Neural crest cell (in vitro differentiated cells): ENCODE results near the gene OR10AD1. TPM values are rescaled to one million over a fixed set of nuclear protein-coding genes. Genes with fewer than 3 reads are reported as not detected.

ENCODE experiments used
- DNase-seq: peaks from one replicate; pipeline ENCODE4 v3.0.0; 2021; ENCODE audit warnings: low read depth, mixed read lengths, low spot score
- H3K27ac Mint-ChIP-seq: one replicate; pipeline ENCODE4 v1.8.0; 2021; ENCODE audit warnings: mild to moderate bottlenecking, mixed read lengths; ENCODE audit not compliant: unreplicated experiment
- H3K27me3 Mint-ChIP-seq: 2 replicates; pipeline ENCODE4 v1.8.0; 2021; ENCODE audit warnings: low read depth, mild to moderate bottlenecking, mixed read lengths
- H3K36me3 Mint-ChIP-seq: 2 replicates; pipeline ENCODE4 v1.8.0; 2021; ENCODE audit warnings: low read depth, mild to moderate bottlenecking, mixed read lengths
- H3K4me1 Mint-ChIP-seq: 2 replicates; pipeline ENCODE4 v1.8.0; 2021; ENCODE audit warnings: mixed read lengths
- H3K4me3 Mint-ChIP-seq: one replicate; pipeline ENCODE4 v1.8.0; 2021; ENCODE audit warnings: mild to moderate bottlenecking, mixed read lengths
- H3K9me3 Mint-ChIP-seq: 2 replicates; pipeline ENCODE4 v1.8.0; 2021; ENCODE audit warnings: mixed read lengths
- total RNA-seq: library from RNA; stranded (reverse); gene quantifications from 2 replicates; pipeline ENCODE4 v1.2.1, GENCODE V29; 2021
- TF ChIP-seq, protein P1 (sequence below): fragments of 200-600 bp; sonication (generic); conservative IDR thresholded peaks from 2 replicates; pipeline ENCODE4 v1.5.0; 2021; ENCODE audit warnings: antibody characterized with exemption, mild to moderate bottlenecking

The OR10AD1 gene
- total RNA-seq, 1 donor from 2014 or later, result not detected

DNA sequence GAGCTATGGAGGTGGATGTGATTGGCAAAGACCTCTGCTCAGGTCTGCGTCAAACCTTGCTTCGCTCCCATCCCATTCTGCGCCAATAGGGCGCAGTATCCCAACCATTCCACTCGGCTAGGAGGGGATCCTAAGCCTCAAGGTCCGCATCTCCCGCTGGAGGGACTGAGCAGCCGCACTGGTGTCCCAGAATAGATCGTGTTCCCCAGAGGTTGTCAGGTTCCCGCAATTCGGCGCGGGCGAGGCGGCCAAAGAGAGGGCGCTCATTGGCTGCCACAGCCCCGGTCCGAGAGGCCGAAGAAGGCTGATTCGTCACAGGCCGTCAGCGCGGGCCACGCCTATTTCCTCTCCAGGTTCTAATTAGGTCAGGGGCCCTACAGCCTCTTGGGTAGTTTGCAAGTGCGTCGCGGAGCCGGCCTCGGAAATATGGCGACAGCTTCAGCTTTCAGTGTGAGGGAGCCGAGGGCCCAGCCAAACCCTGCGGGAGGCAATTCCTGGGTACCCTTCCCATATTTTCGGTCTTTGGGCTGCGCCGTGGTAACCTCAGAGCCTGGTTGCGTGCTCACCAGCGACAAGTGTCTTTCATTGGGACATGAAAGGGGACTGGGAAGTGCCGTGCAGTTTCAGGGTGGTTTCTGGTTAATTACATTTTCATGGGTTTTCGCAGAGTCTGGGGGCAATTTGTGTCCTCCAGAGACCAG is 5.0 kb downstream of the OR10AD1 start:
- TF ChIP-seq, protein P1, sequence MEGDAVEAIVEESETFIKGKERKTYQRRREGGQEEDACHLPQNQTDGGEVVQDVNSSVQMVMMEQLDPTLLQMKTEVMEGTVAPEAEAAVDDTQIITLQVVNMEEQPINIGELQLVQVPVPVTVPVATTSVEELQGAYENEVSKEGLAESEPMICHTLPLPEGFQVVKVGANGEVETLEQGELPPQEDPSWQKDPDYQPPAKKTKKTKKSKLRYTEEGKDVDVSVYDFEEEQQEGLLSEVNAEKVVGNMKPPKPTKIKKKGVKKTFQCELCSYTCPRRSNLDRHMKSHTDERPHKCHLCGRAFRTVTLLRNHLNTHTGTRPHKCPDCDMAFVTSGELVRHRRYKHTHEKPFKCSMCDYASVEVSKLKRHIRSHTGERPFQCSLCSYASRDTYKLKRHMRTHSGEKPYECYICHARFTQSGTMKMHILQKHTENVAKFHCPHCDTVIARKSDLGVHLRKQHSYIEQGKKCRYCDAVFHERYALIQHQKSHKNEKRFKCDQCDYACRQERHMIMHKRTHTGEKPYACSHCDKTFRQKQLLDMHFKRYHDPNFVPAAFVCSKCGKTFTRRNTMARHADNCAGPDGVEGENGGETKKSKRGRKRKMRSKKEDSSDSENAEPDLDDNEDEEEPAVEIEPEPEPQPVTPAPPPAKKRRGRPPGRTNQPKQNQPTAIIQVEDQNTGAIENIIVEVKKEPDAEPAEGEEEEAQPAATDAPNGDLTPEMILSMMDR, result no peak
- Mint-ChIP-seq H3K9me3 (peaks cover 17% of the 10 kb centered on the region), H3K27ac (peak overlapping the region; percentile 98), H3K4me3 (peak overlapping the region; percentile 89), H3K36me3 (peaks cover 15% of the 10 kb centered on the region), H3K27me3 (peaks cover 15% of the 10 kb centered on the region), H3K4me1 (peaks cover 10% of the 10 kb centered on the region)
- peak; percentile 88 for DNase-seq

DNA sequence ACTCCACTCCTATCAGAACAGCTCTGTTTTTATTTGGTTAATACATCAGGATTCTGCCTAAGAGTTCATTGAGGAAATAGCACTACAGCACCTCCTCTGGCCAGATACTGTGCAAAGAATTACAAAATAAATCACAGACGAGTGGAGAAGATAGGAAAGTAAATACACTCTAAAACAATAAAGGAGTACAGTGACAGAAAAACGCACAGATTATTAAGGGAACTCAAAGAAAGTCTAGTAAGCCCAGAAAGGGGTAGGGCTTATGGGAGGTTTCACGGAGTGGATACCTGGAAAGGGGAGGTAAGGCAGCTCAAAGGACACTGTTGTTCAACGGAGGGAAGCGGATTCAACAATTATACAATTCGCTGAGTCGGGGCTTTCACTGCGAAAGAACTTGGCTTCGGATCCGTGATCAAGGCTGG is 5.5 kb downstream of the OR10AD1 start:
- Mint-ChIP-seq H3K4me1 (peaks cover 10% of the 10 kb centered on the region), H3K36me3 (peaks cover 10% of the 10 kb centered on the region), H3K9me3 (peaks cover 11% of the 10 kb centered on the region), H3K4me3 (peak overlapping the region; percentile 89), H3K27ac (peak overlapping the region; percentile 12), H3K27me3 (peaks cover 18% of the 10 kb centered on the region)
- TF ChIP-seq, protein P1, result peak; percentile 67
- DNase-seq, result peak; percentile 16

DNA sequence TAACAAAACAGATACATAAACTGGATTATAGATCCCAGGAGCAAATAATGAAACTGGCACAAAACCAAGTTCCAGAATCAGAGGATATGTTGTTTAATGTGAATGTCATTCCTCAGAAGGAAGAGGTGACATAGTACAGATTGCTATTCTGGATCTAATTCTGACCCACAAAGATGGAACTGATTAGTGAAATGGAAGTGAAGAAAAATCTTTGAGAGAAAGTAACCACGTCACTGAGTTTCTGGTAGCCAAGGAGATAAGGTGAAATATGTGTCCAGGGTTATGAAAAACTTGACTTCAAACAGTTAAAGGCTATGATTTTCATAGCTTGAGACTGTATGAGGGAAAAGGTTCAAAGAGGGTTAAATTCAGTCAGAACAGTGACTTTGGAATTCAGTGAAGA is 8.3 kb downstream of the OR10AD1 start:
- no peaks in the 10 kb centered on the region for H3K36me3 Mint-ChIP-seq

DNA sequence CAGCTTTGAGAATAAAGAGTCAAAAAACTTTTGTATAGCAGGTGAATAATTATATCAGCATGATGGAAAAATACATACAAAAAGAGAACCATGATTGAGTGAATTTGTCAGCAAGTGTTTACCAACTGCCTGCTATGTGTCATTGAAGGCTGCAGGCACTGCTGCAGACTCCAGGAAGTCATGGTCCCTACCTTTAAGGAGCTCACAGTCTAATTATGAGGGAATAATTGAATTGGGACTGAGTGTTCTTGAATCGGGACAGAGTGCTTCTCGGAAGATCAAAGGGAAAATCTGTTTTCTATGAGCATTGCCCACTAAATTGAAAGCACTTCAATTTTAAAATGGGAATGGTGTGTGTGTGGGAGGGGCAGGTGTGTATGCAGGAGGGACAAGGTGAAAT is 9.5 kb downstream of the OR10AD1 start:
- TF ChIP-seq, protein P1, result no peak
- DNase-seq, result no peak
- H3K4me1 Mint-ChIP-seq, result peaks cover 5% of the 10 kb centered on the region
- no peaks in the 10 kb centered on the region for H3K9me3 Mint-ChIP-seq
- H3K27me3 Mint-ChIP-seq, result peaks cover 36% of the 10 kb centered on the region
- H3K36me3 Mint-ChIP-seq, result no peaks in the 10 kb centered on the region
- H3K4me3 Mint-ChIP-seq, result no peak overlapping the region
- no peak overlapping the region for H3K27ac Mint-ChIP-seq

More for the DNA sequence above, 8.3 kb downstream of the OR10AD1 start:
- Mint-ChIP-seq H3K9me3 (no peaks in the 10 kb centered on the region), H3K4me3 (no peak overlapping the region), H3K4me1 (peaks cover 9% of the 10 kb centered on the region), H3K27ac (no peak overlapping the region), H3K27me3 (peaks cover 30% of the 10 kb centered on the region)
- no peak for DNase-seq
- TF ChIP-seq, protein P1, result no peak

DNA sequence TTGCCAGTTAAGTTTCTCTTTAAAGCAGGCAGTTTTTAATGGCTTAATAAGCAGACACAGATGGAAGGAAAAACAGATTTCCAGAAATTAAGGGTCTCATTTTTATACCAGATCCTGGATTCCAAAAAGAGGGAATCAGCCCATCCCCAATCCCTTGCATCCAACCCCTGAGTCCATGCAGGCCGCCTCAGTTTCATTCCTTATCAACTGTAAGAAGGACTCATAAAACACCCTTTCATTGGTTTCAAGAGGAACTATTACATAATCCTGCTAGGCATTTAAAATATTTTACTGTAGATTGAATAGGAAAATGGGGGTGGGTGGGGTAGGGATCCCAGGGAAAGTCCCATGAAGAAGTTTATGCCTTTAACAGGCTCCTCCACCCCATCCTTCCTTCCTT is 10.2 kb downstream of the OR10AD1 start:
- H3K36me3 Mint-ChIP-seq, result no peaks in the 10 kb centered on the region
- TF ChIP-seq, protein P1, result no peak
- H3K4me3 Mint-ChIP-seq, result no peak overlapping the region
- no peak for DNase-seq
- no peak overlapping the region for H3K27ac Mint-ChIP-seq
- H3K4me1 Mint-ChIP-seq, result peaks cover 5% of the 10 kb centered on the region
- no peaks in the 10 kb centered on the region for H3K9me3 Mint-ChIP-seq
- H3K27me3 Mint-ChIP-seq, result peaks cover 36% of the 10 kb centered on the region
